GM19467 (cell line): ENCODE results near the gene FRMD4B.
"Not testable (repeated sequence)": the region's sequence is repeated elsewhere in the genome, so short reads cannot be mapped to it uniquely, and the experiment has no call there.

ENCODE experiments used
- ATAC-seq: cut with Tn5 transposase; IDR thresholded peaks from one replicate; pipeline ENCODE4 v1.9.1; 2021; ENCODE audit warnings: mild to moderate bottlenecking, moderate library complexity; ENCODE audit not compliant: unreplicated experiment

FRMD4B gene

DNA sequence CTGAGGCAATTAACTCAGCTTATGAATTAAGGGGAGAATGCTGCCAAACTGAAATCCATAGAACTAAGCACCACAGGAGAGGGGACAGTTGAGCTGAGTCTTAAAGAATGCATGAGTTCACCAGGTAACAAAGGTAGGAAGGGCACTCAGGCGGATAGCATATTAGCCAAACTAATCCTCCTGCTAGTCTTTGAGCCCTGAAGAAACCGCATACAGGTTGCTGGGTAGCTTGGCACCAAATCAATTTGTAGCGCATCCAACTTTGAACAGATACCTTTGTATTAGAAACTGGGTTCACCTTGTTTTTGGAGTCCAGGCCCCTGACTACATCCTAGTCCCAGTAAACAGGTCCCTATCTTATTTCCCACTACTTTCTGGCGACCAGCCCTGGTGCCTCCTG, 93.7 kb downstream of the FRMD4B start:
- no peak for ATAC-seq

DNA sequence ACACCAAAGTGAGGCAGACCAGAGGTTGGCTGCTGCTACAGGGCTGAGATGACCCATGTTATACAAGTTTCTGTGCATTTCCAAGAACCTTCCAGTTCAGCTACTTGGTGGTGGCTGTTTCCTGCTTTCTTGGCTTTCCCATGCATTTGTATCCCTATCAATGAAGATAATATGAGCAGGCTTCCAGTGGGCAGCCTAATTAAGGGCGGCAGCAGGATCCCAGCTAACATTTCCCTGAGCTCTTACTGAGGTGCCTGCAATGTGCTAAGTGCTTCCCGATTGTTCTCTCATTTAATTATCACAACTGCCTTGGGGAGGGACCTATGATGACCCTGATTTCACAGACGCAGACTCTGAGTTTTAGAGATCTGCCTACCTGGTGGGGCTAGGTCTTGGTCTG, 95.5 kb downstream of the FRMD4B start:
- no peak for ATAC-seq

DNA sequence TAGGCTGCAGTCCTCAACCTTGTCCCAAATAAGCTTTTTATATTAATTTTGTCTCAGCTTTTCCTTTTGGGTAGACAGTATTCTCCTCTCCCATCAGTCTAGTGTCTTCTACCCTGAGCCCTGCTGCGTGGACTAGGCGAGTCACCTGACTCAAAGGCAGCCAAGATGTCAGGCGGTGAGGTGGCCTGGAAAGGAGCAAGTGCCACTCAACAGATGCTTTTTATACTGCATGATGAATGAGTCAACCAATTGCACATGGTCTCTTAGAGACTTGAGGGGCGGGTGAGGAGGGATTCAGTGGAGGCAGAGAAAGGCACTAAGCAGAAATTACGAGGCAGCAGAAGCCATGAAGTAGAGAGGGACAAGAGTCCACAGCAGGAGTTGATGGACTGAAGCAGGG, 95.9 kb downstream of the FRMD4B start:
- ATAC-seq = no peak

- ATAC-seq = no peak
Observed at GRCh38 chr3:69288161-69288895, 97.6 kb downstream of the FRMD4B start.

DNA sequence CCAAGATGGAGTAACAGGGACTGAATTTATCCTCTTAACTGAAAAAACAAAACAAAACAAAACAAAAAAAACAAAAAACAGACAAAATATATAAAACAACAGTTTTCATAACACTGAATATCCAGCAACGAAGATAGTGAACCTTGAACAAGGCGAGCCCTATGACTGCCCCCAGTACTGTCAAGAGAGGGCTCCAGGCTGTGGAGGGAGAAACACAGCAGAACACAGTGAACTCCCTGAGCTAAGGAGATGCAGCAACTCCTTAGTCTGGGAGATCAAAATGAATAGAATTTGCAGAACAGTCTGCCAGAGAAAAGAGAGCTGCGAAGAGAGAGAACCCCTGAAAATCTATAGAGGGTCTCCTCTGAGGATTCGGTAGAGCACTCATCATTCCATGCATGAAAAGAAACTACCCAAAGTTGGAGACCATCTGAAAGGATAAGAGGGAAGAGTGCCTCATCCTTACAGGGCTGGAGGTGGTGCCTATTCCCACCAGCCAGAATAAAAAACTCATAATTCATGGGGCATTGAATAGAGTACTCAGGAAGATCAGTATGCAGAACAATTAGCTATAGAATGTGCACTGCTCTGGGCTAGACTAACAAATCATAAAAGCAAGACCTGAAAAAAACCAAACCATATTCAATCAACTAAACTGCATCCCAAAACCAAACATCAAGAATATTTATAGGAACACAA, 101.8 kb downstream of the FRMD4B start:
- no peak for ATAC-seq

DNA sequence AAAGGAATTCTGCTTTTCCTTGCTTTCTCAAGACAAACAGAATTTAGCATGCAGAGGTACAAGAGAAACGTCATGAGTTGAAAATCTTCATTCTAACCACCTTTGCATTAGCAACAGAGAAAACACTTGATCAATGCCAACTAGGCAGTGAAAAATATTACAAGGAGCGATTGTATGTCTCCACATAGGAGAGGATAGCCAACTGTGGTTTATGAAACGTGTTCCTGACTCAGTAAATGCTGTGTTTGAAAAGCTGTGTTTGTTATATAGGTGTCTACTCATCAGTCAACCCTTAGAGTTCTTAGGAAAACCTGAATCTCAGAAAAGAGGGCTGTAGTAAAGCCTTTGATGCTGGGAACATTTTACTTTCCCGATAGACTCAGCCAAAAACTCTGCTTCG, 102.4 kb downstream of the FRMD4B start:
- no peak for ATAC-seq

- no peak for ATAC-seq
Observed at GRCh38 chr3:69282181-69282580, 103.7 kb downstream of the FRMD4B start.

GRCh38 chr3:69277403-69277802, 108.5 kb downstream of the FRMD4B start:
- not testable (repeated sequence) for ATAC-seq

DNA sequence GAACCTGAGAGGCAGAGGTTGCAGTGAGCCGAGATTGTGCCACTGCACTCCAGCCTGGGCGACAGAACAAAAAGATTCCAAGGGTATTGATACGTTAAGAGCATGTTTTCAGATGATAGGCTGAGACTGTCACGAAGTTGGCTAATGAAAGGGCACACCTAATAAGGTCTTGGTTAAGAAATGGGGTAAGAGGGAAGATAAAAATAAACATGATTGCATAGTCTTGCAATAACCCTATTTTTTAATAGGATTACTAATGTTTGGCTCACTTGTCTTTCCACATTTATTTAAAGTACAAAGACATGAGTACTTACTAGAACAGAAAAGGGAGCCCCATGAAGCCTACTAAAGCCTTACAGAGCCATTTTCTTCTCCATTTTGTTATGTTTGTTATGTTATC, 109.0 kb downstream of the FRMD4B start:
- no peak for ATAC-seq

DNA sequence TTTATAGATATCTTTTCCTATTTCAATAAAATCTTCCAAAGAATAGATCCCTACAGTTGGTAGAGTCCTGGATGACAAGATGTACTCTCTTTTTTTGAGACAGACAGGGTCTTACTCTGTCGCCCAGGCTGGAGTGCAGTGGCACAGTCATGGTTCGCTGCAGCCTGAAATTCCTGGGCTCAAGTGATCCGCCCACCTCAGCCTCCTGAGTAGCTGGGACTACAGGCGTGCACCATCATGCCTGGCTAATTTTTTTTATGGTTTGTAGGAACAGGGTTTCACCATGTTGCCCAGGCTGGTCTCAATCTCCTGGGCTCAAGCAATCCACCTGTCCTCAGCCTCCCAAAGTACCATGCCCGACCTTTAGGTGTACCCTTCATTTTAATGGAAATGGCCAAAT, 109.7 kb downstream of the FRMD4B start:
- ATAC-seq = not testable (repeated sequence)

- ATAC-seq = no peak
Observed at GRCh38 chr3:69273896-69274295, 112.0 kb downstream of the FRMD4B start.

- ATAC-seq = no peak
Observed at GRCh38 chr3:69272556-69272955, 113.3 kb downstream of the FRMD4B start.

GRCh38 chr3:69271098-69271497, 114.8 kb downstream of the FRMD4B start:
- ATAC-seq = no peak

- ATAC-seq = no peak
Observed at GRCh38 chr3:69266585-69266984, 119.3 kb downstream of the FRMD4B start.

DNA sequence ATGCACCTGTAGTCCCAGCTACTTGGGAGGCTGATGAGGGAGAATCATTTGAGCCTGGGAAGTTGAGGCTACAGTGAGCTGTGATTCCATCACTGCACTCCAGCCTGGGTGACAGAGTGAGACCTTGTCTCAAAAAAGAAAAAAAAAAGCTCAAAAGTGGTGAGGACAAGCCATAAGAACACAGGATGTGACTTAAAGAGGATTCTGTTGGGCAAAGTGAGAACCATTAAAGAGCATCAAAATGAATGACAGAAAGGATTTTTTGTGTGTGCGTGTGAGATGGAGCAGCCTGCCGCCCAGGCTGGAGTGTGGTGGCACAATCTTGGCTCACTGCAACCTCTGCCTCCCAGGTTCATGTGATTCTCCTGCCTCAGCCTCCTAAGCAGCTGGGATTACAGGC, 119.8 kb downstream of the FRMD4B start:
- ATAC-seq = not testable (repeated sequence)

- not testable (repeated sequence) for ATAC-seq
Observed at GRCh38 chr3:69260843-69261405, 125.0 kb downstream of the FRMD4B start.

DNA sequence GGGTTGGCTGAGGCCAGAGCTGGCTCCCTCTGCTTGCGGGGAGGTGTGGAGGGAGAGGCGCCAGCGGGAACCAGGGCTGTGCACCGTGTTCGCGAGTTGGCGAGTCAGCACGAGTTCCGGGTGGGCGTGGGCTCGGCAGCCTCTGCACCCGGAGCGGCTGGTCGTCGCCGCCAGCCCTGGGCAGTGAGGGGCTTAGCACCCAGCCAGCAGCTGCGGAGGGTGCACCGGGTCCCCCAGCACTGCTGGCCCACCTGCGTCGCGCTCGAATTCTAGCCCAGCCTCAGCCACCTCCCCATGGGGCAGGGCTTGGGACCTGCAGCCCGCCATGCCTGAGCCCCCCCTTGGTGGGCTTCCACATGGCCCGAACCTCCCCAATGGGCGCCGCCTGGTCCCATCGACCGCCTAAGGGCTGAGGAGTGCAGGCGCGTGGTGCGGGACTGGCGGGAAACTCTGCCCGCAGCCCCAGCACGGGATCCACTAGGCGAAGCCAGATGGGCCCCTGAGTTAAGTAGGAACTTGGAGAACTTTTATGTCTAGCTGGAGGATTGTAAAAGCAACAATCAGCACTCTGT, 125.6 kb downstream of the FRMD4B start:
- no peak for ATAC-seq

- ATAC-seq = no peak
Observed at GRCh38 chr3:69259125-69259524, 126.8 kb downstream of the FRMD4B start.

GRCh38 chr3:69255928-69256327, 130.0 kb downstream of the FRMD4B start:
- no peak for ATAC-seq

GRCh38 chr3:69254351-69254750, 131.5 kb downstream of the FRMD4B start:
- ATAC-seq = no peak

- ATAC-seq = no peak
Observed at GRCh38 chr3:69252631-69253030, 133.3 kb downstream of the FRMD4B start.

GRCh38 chr3:69252141-69252540, 133.7 kb downstream of the FRMD4B start:
- no peak for ATAC-seq
